Peyer's patch (tissue), 4 donors: ENCODE results near the gene TNFRSF14.

Experiments
- CTCF ChIP-seq, 6 experiments: fragments of 450-650 bp in 4 of 6; fragments of 200-600 bp in 2 of 6; sonication (generic) in 1 of 6; IDR thresholded peaks; one replicate each; pipeline ENCODE4 v1.5.1; 2017 to 2019; ENCODE audit warnings: antibody characterized with exemption in 6 of 6, mild to moderate bottlenecking in 3 of 6, moderate library complexity in 1 of 6
- POLR2A ChIP-seq, 2 donors: fragments of 450-650 bp; IDR thresholded peaks; one replicate each; pipeline ENCODE4 v1.5.1; 2017; ENCODE audit warnings: antibody characterized with exemption in 2 of 2, mild to moderate bottlenecking in 2 of 2, moderate library complexity in 2 of 2

- TF ChIP-seq CTCF (IDR thresholded peaks at IDR 0.05) (no peak), POLR2A (IDR thresholded peaks at IDR 0.05) (no peak)
Observed at GRCh38 chr1:2594641-2595131, 38.5 kb downstream of the TNFRSF14 start.
